NCI-H1092 treated with DMSO at 0.1 percent for 48 hours (cell line): ENCODE results near the gene GCK.

Source experiments
- DNase-seq: peaks from one replicate; lab custom pipeline; 2025; lab: John Stamatoyannopoulos, UW

The GCK gene

DNA sequence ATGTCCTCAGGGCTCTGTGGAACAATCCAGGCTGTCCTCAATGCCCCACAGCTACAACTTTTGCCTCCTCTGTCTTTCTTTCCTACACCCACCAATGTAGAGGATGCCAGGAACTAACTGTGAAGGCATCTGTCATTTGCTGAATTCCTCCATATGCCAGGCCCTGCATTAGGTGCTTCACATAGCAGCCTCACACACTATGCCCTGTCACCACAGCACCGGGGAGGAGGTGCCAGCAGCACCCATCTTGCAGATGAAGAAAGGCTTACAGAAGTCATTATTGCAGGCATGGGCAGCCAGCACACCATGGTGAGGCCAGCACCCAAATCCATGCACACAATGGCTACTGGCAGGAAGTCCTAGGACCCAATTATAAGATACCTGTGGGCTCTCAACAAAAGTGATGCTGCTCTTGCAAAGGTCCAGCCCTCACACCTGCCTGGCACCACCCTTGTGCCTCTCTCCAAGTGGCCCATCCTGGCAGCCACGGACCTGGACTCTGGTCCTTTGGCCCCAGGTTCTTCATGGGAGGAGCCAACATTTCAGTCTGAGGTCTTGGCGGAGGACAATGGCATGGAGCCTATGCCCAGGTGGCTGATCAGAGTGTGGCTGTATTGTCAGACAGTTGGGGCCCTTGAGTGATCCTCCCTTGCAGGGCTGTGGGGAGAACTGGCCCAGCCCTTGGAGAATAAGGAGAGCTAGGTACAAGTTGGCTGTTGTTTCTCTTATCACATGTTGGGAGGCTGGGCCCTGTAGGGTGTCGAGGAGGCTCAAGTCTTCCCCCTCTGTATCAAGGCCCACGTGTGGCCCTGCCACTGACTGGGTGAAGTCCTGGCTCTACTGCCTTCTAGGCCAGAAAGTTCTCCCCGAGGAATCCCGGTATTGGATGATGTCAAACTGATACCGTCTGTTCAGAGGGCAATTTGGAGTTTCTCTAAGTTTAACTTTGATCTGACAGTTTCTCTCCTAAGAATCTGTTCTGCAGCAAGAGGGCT, 33.8 kb downstream of the GCK start:
- no peak for DNase-seq

DNA sequence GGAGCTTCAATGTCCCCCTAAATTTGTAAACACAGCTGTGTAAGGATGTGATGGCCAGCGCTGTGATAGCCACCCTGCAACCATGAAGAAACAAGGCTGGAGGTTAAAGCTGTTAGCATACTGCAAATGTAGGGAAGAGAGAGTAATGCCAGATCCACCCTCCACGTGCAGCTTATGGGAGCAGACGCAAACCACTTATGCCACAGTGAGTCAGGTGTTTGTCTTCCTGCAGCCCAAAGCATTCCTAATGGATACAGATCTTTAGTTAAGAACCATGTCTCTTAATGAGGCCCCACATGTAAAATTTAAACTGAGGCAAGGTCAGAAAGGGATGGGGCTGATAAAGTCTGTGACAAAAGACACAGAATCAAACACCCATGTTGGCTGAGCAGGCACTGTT, 34.5 kb downstream of the GCK start:
- no peak for DNase-seq

DNA sequence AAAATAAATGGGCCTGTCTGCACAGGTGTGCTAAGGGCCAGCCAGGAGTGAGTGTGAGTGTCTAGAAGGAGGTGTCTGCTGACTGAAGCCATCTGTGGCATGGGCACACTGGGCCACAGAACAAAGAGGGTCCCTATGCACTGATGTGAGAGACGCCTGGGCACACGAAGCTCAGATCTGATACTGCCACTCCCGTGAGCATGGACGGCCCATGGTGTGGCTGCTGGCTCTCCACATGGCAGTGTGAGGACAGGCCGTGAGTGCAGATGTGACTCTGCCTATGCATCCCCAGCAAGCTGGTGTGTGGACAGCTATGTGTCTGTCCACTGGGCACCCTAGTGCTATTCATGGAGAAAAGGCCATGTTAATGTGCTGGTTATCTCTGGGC, 35.3 kb downstream of the GCK start:
- no peak for DNase-seq

DNA sequence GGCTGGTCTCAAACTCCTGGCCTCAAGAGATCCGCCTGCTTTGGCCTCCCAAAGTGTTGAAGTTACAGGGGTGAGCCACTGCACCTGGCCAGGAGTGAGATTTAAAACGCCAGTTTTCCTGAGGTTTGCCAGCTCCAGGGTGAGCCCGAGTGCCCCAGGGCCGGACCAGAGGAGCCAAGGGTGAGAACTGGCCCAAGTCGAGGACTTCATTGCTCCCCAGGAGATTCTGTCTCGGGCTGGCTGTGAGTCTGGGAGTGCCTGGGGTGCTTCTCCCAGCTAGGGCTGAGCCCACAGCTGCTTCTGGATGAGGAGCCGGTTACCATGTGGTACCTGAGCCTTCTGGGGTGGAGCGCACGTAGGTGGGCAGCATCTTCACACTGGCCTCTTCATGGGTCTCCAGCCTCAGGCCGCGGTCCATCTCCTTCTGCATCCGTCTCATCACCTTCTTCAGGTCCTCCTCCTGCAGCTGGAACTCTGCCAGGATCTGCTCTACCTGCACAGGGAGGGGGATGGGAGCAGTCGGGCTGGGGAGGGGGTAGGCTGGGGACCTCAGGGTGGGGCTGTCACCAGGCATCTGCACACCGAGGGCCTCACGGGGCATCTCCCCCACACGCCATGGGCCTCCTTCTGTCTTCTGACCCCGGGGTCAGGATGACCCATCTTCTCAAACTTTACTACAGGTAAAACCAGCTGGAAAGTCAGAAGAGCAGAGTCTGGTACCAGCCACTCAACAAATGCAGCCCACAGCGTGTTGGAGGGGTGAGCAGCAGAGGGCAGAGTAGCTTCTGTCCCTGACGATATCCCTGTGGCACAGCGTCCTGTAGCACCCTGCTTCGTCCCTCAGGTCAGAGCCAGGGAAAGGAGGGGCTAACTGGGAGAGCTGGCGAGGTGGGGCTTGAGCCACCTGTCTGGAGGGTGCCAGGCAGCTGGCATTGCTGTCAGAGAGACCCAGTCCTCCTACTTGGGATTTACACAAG, 36.0 kb downstream of the GCK start:
- no peak for DNase-seq

DNA sequence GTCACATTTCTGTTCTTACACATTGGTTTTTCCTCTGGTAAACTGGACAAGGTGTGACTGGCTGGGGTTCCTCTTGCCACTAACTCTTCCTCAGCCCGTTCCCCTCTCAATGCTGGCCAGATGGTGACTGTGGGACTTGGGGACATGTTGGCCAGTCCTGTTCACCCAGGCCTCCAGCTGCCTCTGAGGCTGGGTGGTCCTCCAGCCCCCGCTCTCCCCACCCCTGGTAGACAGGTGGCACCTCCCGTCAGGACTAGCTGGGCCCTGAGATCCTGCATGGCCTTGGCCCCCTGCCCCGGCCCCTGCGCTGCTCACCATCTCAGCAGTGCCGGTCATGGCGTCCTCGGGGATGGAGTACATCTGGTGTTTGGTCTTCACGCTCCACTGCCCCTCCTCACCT, 37.3 kb downstream of the GCK start:
- DNase-seq: no peak

DNA sequence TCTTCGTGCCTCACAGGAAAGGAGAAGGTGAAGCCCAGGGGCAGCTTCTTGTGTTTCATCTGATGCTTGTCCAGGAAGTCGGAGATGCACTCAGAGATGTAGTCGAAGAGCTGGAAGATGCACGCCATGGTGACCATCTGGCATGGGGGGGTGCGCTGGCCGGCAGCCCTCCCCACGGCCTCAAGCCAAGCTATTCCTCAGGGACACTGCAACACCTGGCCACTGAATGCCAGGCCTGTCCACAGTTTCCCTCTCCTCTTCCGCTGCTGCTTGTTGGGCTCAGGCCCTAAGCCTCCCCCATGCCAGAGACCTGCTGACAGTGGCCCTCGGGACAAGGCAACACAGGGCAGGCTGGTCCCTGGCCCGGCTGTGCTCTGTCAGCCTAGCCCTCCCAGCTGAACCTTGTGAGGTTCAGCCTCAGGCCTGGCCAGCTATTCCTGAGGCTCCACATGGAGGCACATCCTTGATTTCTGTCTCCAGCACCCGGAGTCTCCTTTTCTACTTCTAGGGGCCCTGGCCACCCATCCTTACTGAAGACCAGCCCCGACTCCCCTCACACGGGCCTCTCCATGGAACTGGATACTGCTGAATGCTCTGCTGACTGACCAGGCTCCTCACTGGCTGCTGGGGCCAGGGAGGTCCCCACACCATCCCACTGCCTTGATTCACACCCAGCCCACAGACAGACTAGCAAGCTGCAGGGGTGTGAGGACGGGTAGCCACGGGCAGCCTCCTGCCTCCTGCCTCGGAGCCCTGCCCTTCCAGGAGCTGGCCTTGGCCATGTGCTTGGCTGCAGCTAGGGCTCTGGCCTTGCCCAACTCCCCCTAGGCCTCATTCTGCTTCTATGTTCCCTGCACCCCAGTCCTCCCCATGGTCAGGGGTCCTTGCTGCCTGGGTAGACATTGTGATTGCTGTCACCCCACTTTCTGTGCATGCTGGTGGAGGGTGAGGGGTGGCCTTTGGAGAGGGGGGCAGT, 38.0 kb downstream of the GCK start:
- DNase-seq: no peak

DNA sequence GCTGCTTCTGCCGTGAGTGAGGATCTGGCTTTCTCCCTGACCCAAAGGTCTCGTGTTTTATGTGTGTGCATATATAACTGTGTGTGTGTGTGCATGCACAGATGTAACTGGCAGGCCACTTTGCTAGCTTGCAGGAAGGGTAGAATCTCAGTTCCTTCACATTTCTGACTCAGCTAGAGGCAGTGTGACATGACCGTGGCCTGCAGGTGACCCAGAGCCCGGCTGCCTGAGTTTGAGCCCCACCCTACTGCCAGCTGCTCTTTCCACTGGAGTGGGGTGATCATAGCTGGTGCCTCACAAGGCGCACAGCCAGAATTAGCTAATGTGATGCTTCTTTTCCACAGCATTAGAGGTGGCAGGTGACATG, 38.8 kb downstream of the GCK start:
- no peak for DNase-seq

DNA sequence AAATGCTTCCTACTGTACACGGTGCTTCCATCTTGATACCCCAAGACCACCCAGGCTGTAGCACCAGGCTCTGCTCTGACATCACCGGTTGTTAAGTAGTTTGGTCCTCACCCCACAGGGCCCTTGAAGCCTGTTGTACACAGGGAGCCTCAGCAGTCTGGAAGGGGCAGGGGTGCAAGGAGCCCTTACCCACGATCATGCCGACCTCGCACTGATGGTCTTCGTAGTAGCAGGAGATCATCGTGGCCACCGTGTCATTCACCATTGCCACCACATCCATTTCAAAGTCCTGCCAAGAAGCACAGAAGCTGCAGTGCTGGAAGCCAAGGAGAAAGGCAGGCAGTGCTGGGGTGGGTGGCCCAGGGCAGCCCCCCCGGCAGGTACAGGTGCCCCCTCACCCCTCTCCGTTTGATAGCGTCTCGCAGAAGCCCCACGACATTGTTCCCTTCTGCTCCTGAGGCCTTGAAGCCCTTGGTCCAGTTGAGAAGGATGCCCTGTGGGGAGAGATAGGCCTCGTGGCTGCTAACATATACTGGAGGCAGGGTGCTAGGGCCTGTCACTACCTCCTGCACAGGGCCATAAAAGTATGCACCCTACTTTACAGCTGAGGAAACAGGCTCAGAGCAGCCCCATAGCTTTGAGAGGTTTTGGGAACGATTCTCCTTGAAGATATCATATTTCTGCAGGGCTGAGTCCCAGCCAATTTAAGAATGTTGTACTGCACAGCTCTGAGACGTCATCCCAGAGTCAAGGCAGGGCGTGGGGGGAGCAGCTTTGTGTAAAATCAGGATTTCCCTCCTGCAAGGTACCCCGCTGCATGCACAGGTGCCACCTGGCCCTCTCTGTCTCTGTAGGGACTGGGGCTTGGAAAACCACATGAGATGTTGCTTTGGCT, 39.4 kb downstream of the GCK start:
- no peak for DNase-seq

DNA sequence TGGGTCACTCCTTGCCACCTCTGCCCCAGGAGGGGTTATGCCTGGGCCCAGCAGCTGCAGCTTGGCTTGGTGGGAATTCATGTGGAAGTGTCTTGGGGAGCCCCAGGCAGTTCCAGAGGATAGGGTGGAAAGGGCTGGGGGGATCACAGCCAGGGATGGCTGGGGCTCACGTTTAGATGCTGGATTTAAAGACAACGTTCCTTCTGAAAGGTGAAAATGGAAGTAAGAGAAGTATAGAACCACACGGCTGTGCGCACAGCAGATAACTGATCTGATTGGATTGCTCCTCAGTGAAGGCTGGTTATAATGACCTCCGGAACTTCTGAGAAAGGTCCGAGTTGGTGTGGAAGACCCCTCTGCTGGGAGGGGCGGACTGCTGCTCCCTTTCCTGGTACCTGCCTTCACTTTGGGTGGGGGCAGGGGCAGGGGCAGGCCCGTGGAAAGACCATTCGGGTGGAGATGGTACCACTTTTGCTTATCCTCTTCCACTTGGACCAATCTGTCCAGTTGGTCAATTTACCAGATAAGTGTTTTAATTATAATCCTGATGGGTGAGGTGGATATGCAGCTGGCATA, 40.2 kb downstream of the GCK start:
- no peak for DNase-seq

DNA sequence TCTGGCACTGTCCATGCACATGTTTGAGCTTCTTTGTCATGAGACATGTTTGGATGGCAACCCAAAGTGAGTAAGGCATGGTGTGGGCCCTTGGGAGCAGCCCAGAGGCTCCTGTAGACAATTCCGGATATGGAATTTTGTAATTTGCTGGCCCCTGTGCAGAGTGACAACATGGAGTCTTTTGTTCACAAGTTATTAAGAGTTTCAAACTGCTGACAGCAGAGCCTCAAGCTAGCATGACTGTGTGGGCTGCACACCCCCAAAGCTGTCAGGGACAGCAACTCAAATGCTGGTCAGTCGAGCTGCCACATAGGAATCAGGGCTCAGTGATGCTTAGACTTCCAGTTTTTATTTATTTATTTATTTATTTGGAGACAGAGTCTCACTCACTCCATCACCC, 41.1 kb downstream of the GCK start:
- no peak for DNase-seq

DNA sequence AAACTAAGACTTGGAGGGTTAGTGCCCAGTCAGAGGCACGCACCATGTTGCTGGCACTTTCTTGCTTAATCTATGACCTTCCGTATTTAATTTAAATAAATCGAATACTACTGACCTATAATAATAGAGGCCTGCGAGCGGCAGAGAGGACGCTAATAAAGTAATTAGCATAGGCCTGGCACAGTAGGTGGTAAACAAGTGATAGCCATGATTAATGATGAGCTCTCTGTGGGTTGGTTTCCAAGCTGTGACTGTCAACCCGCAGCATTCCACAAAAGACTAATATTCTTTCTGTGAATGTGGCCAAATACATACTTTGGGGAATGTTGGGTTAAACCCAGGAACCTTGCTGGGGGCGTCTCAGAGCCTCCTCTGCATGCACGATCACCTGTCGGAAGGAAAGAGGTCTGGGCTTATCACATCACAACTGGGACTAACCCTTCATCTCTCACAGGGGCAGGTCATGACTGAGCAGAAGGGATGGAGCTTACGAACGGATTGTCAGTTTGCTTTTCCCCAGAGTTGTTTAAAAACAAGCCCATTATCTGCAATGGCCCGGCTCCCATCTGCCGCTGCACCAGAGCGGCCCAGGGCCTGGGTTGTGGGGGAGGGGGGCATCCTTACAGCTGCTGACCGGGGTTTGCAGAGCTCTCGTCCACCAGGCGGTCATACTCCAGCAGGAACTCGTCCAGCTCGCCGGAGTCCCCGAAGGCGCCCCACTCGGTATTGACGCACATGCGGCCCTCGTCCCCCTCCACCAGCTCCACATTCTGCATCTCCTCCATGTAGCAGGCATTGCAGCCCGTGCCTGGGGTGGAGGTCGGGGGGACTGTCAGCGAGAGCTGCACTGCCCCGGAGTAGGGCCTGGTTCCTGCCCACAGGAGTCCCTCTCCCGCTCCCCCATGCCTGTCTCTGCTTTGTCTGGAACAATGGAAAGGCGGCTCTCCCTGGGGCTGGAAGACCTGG, 41.9 kb downstream of the GCK start:
- no peak for DNase-seq

DNA sequence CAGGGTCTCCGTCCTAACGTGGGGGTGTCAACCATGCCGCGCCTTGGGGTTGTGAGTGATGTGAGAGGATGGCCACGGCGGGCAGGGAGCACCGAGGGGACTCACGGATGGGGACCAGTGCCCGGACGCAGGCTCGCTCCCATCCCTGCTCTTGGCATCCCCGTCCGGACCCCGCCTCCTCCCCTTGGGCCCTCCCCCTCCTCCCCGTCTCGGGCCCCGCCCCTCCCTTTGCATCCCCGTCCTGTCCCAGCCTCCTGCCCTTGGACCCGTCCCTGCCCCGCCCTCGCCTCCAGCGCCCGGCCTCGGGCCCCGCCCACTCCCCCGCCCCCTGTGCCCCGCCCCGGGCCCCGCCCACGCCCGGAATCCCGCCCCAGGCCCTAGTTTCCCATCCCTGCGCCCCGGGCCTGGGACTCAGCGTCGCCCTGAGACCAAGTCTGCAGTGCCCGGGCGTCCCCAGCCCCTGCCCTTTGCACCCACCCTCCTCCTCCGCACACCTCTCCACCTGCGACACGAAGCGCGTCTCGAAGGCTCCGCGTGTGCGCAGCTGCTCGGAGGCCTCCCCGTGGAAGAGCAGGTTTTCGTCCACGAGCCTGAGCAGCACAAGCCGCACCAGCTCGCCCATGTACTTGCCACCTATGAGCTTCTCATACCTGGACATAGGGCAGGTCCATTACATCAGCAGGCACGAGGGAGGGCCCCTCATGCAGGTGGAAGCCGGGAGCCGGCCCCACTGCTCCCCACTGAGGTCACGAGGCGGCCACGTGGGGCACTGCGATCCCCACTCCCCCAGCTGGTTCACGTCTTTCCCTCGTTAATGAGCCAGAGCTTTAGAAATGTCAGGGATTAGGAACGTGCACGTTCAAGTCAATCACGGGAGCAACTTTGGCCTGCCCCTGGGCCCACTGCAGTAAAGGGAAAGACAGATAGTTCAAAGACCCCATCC, 43.0 kb downstream of the GCK start:
- DNase-seq: no peak

DNA sequence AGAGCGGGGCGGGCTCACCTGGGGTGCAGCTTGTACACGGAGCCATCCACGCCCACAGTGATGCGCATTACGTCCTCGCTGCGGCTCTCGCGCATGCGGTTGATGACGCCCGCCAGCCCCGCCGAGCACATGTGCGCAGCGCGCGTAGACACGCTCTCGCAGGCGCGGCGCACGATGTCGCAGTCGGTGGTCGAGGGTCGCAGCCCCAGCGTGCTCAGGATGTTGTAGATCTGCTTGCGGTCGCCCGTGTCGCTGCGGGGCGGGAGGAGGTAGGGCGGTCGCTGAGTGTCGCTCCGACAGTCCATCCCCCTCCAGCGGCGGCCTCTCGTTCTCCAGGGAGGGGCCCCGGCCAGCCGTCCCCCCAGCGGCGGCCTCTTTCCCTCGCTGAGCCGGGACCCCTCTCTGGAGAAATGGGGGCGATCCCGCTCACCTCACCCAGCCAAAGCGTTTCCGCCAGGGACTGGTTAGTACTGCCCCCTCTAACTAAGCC, 43.7 kb downstream of the GCK start:
- no peak for DNase-seq

DNA sequence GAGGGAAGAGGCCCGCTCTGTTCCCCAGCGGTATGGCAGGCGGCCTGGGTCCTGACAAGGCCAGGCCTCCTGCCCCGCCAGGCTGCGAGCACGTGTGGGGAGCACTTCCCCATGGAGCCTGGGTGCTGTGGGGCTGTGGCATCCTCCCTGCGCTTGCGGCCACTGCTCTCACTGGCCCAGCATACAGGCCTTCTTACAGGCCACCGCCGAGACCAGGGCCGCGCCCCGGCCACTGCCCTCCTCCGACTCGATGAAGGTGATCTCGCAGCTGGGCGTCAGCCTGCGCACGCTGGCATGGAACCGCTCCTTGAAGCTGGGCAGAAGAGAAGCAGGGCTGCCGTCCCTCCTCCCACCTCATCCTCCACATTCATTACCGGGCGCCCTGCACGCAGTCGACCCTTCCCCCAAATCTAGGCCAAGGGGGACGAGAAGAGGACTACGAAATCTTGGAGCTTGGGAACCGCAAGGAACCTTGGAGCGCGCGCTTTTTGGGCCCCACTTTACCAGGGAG, 44.2 kb downstream of the GCK start:
- DNase-seq: no peak

DNA sequence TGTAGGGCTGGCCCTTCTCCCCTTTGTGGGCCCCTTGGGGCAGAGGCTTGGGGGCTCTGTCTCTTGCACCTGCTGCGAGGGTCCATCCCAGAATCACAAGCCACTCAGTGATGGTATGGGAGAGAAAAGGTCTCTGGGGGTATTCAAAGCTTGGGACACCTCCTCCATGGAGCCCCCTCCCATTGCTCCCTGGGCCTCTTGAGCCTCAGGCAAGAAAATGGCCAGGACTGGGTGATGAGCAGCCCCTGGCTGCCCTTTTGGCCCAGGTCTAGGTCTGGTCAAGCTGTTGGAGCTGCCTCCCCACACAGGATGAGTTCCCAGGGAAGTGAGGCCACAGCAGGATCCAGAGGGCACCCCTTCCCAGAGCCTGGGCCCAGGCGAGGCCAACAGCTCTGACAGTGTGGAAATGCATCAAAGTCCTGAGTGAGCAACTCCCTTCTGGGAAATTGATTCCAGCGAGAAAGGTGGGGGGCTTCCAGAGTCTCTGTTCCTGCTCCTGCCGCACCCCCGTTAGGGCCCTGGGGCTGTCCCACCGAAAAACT, 44.7 kb downstream of the GCK start:
- no peak for DNase-seq

DNA sequence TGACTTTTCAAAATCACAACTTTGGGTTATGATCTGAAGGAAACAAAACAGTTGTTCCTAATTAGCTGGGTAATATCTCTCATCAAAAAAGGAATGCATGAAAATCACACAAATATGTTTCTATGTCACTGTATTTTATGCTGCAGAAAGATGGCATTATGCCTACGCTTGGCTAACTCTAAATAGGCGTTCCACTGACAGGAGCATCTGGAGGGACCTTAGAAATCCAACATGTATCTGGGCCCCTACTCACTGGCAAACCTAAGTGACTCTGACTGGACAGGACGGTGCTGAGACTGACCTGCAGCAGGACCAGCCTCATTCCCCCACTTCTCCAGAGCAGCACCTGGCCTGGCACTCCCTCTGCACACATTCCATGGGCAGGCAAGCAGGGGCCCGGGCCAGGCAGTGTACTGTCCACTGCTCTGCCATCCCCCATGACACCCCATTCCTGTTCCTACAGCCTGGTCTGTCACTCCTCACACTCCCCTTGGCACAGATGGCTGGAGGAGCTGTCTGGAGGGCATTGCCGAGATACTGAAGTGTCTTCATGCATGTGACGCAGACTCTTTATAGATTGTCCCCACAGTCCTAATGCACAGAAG, 45.5 kb downstream of the GCK start:
- no peak for DNase-seq

DNA sequence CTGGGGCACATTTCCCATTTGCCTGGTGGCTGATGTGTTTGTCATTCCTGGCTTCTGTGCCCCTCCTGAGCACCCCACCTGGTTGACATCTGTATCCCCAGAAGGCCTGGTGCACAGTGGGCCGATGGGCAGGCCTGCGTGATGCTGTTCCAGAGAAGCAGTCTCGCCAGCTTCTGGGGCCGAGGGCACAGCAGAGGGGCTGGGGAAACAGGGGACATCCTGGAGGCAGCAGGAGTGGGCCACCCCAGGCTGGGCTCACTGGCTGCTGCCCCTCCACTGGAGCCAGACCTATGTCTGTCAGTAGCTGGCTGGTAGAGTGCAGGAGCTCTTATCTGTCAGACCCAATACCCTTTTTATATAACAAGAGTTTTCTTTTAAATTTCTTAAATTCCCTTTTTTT, 47.2 kb downstream of the GCK start:
- no peak for DNase-seq
